Naive thymus-derived CD8-positive, alpha-beta T cell (primary cell): ENCODE data around the gene TNS1. TPM values are rescaled to one million over a fixed set of nuclear protein-coding genes. Genes with fewer than 3 reads are reported as not detected.

ENCODE experiments used
- ATAC-seq, 2 donors: fragments of 150-1000 bp; cut with Tn5 transposase in 1 of 2; sonication (Bioruptor Pico), chemical (Tn5 transposase) in 1 of 2; 1 replicate in 1 of 2; 2 replicates in 1 of 2; pipeline ENCODE4 v1.10.0; 2021; ENCODE audit warnings: mild to moderate bottlenecking in 2 of 2, moderate library complexity in 2 of 2
- POLR2A ChIA-PET: fragments of 350-600 bp; sonication (Branson Sonifier 250); formaldehyde crosslinking; loops from one replicate; lab custom pipeline; 2021; ENCODE audit warnings: antibody characterized with exemption; lab: Charles Lee
- DNase-seq, 10 donors: peaks; one replicate each; pipeline versions ENCODE4 v3.0.0 to v3.0.0-alpha.2; 2020 to 2022
- H3K27ac Mint-ChIP-seq, 10 donors: one replicate each; pipeline ENCODE4 v1.8.0; 2020 to 2022; ENCODE audit warnings: mild to moderate bottlenecking in 10 of 10, mixed read lengths in 10 of 10, moderate library complexity in 4 of 10, inconsistent platforms in 1 of 10
- H3K27me3 Mint-ChIP-seq, 5 donors: one replicate each; pipeline ENCODE4 v1.8.0; 2021 to 2022; ENCODE audit warnings: mixed read lengths in 5 of 5
- H3K36me3 Mint-ChIP-seq, 3 donors: one replicate each; pipeline ENCODE4 v1.8.0; 2020 to 2022; ENCODE audit warnings: mixed read lengths in 3 of 3, mild to moderate bottlenecking in 2 of 3, inconsistent platforms in 1 of 3
- H3K4me1 Mint-ChIP-seq, 4 donors: one replicate each; pipeline ENCODE4 v1.8.0; 2021 to 2022; ENCODE audit warnings: mixed read lengths in 4 of 4
- H3K4me3 Mint-ChIP-seq, 10 donors: one replicate each; pipeline ENCODE4 v1.8.0; 2020 to 2022; ENCODE audit warnings: mild to moderate bottlenecking in 10 of 10, mixed read lengths in 10 of 10, moderate library complexity in 6 of 10, inconsistent platforms in 1 of 10
- H3K9me3 Mint-ChIP-seq, 9 donors: one replicate each; pipeline ENCODE4 v1.8.0; 2020 to 2022; ENCODE audit warnings: mixed read lengths in 9 of 9, mild to moderate bottlenecking in 3 of 9, inconsistent platforms in 1 of 9, moderate library complexity in 1 of 9
- polyA plus RNA-seq, 3 donors: library from polyadenylated mRNA; unstranded; fragments of 300-500 nt; fragmentation: Illumina TruSeq; gene quantifications; one replicate each; pipeline ENCODE4 v1.2.3, GENCODE V29; 2021
- total RNA-seq, 8 experiments: library from RNA in 2 of 8; stranded (reverse) in 2 of 8; gene quantifications; one replicate each; pipeline ENCODE4 v1.2.3 and lab custom pipeline; 2021 to 2026

TNS1 gene
- total and polyA plus RNA-seq, 5 experiments from 2014 or later = 0.21 to 0.47 TPM; not detected in 3

GRCh38 chr2:217852555-217853211, 150.1 kb downstream of the TNS1 start:
- H3K27ac Mint-ChIP-seq = no peak overlapping the region
- H3K9me3 Mint-ChIP-seq = no peaks in the 10 kb centered on the region
- peaks cover 0 to 3% (median 0%) of the 10 kb centered on the region in 4 donors for H3K4me1 Mint-ChIP-seq
- no peak for ATAC-seq
- no peaks in the 10 kb centered on the region for H3K36me3 Mint-ChIP-seq
- H3K4me3 Mint-ChIP-seq = no peak overlapping the region
- H3K27me3 Mint-ChIP-seq = peaks cover 0 to 12% (median 6%) of the 10 kb centered on the region in 5 donors
- no peak for DNase-seq
- POLR2A ChIA-PET = no interaction called here

GRCh38 chr2:217851191-217852020, 151.4 kb downstream of the TNS1 start:
- ATAC-seq = no peak
- Mint-ChIP-seq H3K27me3 (peaks cover 0 to 16% (median 6%) of the 10 kb centered on the region in 5 donors), H3K4me3 (no peak overlapping the region), H3K4me1 (peaks cover 0 to 3% (median 0%) of the 10 kb centered on the region in 4 donors), H3K9me3 (no peaks in the 10 kb centered on the region), H3K36me3 (no peaks in the 10 kb centered on the region), H3K27ac (no peak overlapping the region)
- no peak for DNase-seq
- POLR2A ChIA-PET = no interaction called here

- ATAC-seq (no peak), DNase-seq (no peak)
- Mint-ChIP-seq H3K27me3 (peaks cover 0 to 9% (median 6%) of the 10 kb centered on the region in 5 donors), H3K36me3 (no peaks in the 10 kb centered on the region), H3K27ac (no peak overlapping the region), H3K4me1 (peaks cover 0 to 3% (median 0%) of the 10 kb centered on the region in 4 donors), H3K9me3 (no peaks in the 10 kb centered on the region), H3K4me3 (no peak overlapping the region)
- POLR2A ChIA-PET = interaction anchor here (0.7 kb wide), 1 partner anchor 1245 kb away, joined by 3 read pairs; no protein-coding TSS in a partner anchor
Measured at GRCh38 chr2:217849154-217849975, 153.4 kb downstream of the TNS1 start.

- Mint-ChIP-seq H3K4me1 (peaks cover 0 to 3% (median 0%) of the 10 kb centered on the region in 4 donors), H3K27ac (no peak overlapping the region), H3K9me3 (no peaks in the 10 kb centered on the region), H3K4me3 (no peak overlapping the region), H3K27me3 (peaks cover 0 to 9% (median 6%) of the 10 kb centered on the region in 5 donors), H3K36me3 (no peaks in the 10 kb centered on the region)
- POLR2A ChIA-PET = no interaction called here
- DNase-seq (no peak), ATAC-seq (no peak)
Measured at GRCh38 chr2:217848351-217848957, 154.3 kb downstream of the TNS1 start.

GRCh38 chr2:217847552-217848350, 155.0 kb downstream of the TNS1 start:
- H3K4me1 Mint-ChIP-seq = peaks cover 0 to 3% (median 0%) of the 10 kb centered on the region in 4 donors
- peaks cover 0 to 9% (median 6%) of the 10 kb centered on the region in 5 donors for H3K27me3 Mint-ChIP-seq
- no peak overlapping the region for H3K27ac Mint-ChIP-seq
- no peak overlapping the region for H3K4me3 Mint-ChIP-seq
- ATAC-seq = no peak
- no peaks in the 10 kb centered on the region for H3K9me3 Mint-ChIP-seq
- no peak for DNase-seq
- POLR2A ChIA-PET = no interaction called here
- no peaks in the 10 kb centered on the region for H3K36me3 Mint-ChIP-seq

GRCh38 chr2:217847115-217847514, 155.7 kb downstream of the TNS1 start:
- Mint-ChIP-seq H3K27me3 (peaks cover 0 to 9% (median 6%) of the 10 kb centered on the region in 5 donors), H3K4me1 (peaks cover 0 to 3% (median 0%) of the 10 kb centered on the region in 4 donors), H3K36me3 (no peaks in the 10 kb centered on the region), H3K9me3 (no peaks in the 10 kb centered on the region), H3K4me3 (no peak overlapping the region), H3K27ac (no peak overlapping the region)
- POLR2A ChIA-PET = no interaction called here
- no peak for DNase-seq
- ATAC-seq = no peak

- no peak for DNase-seq
- H3K4me1 Mint-ChIP-seq = peaks cover 0 to 3% (median 0%) of the 10 kb centered on the region in 4 donors
- POLR2A ChIA-PET = no interaction called here
- no peak overlapping the region for H3K27ac Mint-ChIP-seq
- H3K36me3 Mint-ChIP-seq = no peaks in the 10 kb centered on the region
- H3K9me3 Mint-ChIP-seq = no peaks in the 10 kb centered on the region
- peaks cover 0 to 9% (median 6%) of the 10 kb centered on the region in 5 donors for H3K27me3 Mint-ChIP-seq
- H3K4me3 Mint-ChIP-seq = no peak overlapping the region
- no peak for ATAC-seq
Measured at GRCh38 chr2:217846321-217846743, 156.5 kb downstream of the TNS1 start.

GRCh38 chr2:217845301-217845700, 157.5 kb downstream of the TNS1 start:
- Mint-ChIP-seq H3K27ac (no peak overlapping the region), H3K9me3 (no peaks in the 10 kb centered on the region), H3K36me3 (no peaks in the 10 kb centered on the region), H3K27me3 (peaks cover 0 to 4% (median 3%) of the 10 kb centered on the region in 5 donors), H3K4me1 (no peaks in the 10 kb centered on the region), H3K4me3 (no peak overlapping the region)
- POLR2A ChIA-PET = no interaction called here
- ATAC-seq (no peak), DNase-seq (no peak)

GRCh38 chr2:217844696-217845095, 158.1 kb downstream of the TNS1 start:
- no peaks in the 10 kb centered on the region for H3K36me3 Mint-ChIP-seq
- POLR2A ChIA-PET = no interaction called here
- no peaks in the 10 kb centered on the region for H3K4me1 Mint-ChIP-seq
- H3K9me3 Mint-ChIP-seq = no peaks in the 10 kb centered on the region
- H3K27me3 Mint-ChIP-seq = peaks cover 0 to 4% (median 2%) of the 10 kb centered on the region in 5 donors
- no peak overlapping the region for H3K4me3 Mint-ChIP-seq
- DNase-seq (no peak), ATAC-seq (no peak)
- no peak overlapping the region for H3K27ac Mint-ChIP-seq

- H3K9me3 Mint-ChIP-seq = no peaks in the 10 kb centered on the region
- no peak overlapping the region for H3K27ac Mint-ChIP-seq
- POLR2A ChIA-PET = no interaction called here
- ATAC-seq (no peak), DNase-seq (no peak)
- H3K36me3 Mint-ChIP-seq = no peaks in the 10 kb centered on the region
- H3K4me3 Mint-ChIP-seq = no peak overlapping the region
- peaks cover 0 to 4% (median 0%) of the 10 kb centered on the region in 5 donors for H3K27me3 Mint-ChIP-seq
- no peaks in the 10 kb centered on the region for H3K4me1 Mint-ChIP-seq
Measured at GRCh38 chr2:217843324-217843723, 159.5 kb downstream of the TNS1 start.

GRCh38 chr2:217842017-217842416, 160.8 kb downstream of the TNS1 start:
- POLR2A ChIA-PET = no interaction called here
- ATAC-seq = no peak
- Mint-ChIP-seq H3K27ac (no peak overlapping the region), H3K27me3 (peaks cover 0 to under 1% (median 0%) of the 10 kb centered on the region in 5 donors), H3K36me3 (no peaks in the 10 kb centered on the region), H3K9me3 (no peaks in the 10 kb centered on the region), H3K4me3 (no peak overlapping the region), H3K4me1 (no peaks in the 10 kb centered on the region)
- no peak for DNase-seq

- POLR2A ChIA-PET = no interaction called here
- Mint-ChIP-seq H3K27me3 (peaks cover 0 to 4% (median 0%) of the 10 kb centered on the region in 5 donors), H3K4me3 (no peak overlapping the region), H3K36me3 (no peaks in the 10 kb centered on the region), H3K27ac (no peak overlapping the region), H3K4me1 (no peaks in the 10 kb centered on the region), H3K9me3 (no peaks in the 10 kb centered on the region)
- ATAC-seq (no peak), DNase-seq (no peak)
Measured at GRCh38 chr2:217840522-217840921, 162.3 kb downstream of the TNS1 start.
